MCF 10A (cell line): ENCODE measurements around the gene DBX1. TPM values are rescaled to one million over a fixed set of nuclear protein-coding genes. Genes with fewer than 3 reads are reported as not detected.

Source experiments
- BruUV-seq: library from RNA; stranded (reverse); fragments of 400-500 nt; replicated peaks from 2 replicates; lab custom pipeline; 2021; lab: Mats Ljungman, UMichigan
- CTCF ChIA-PET: fragments of 300-600 bp; sonication (Branson Sonifier 250); formaldehyde crosslinking; extraction: SDS; loops from one replicate; lab custom pipeline; 2021; ENCODE audit warnings: antibody characterized with exemption, inconsistent platforms; lab: Yijun Ruan, JAX
- POLR2A ChIA-PET: fragments of 300-600, 350-650 bp; sonication (Branson Sonifier 250); formaldehyde crosslinking; extraction: SDS; loops from one replicate; lab custom pipeline; 2020; ENCODE audit warnings: antibody characterized with exemption, inconsistent platforms; lab: Yijun Ruan, JAX
- DNase-seq: peaks from one replicate; pipeline ENCODE4 v3.0.0-alpha.2; 2018; ENCODE audit not compliant: unreplicated experiment
- H3K27ac Mint-ChIP-seq: one replicate; pipeline ENCODE4 v1.8.0; 2022; ENCODE audit warnings: mild to moderate bottlenecking, low read depth, mixed read lengths; ENCODE audit not compliant: unreplicated experiment
- H3K27me3 Mint-ChIP-seq: one replicate; pipeline ENCODE4 v1.8.0; 2022; ENCODE audit warnings: mixed read lengths; ENCODE audit not compliant: insufficient read depth, unreplicated experiment
- H3K36me3 Mint-ChIP-seq: one replicate; pipeline ENCODE4 v1.8.0; 2022; ENCODE audit warnings: mild to moderate bottlenecking, moderate library complexity, mixed read lengths; ENCODE audit not compliant: insufficient read depth, unreplicated experiment
- H3K4me1 Mint-ChIP-seq: one replicate; pipeline ENCODE4 v1.8.0; 2022; ENCODE audit warnings: mixed read lengths; ENCODE audit not compliant: insufficient read depth, unreplicated experiment
- H3K4me3 Mint-ChIP-seq: one replicate; pipeline ENCODE4 v1.8.0; 2022; ENCODE audit warnings: mild to moderate bottlenecking, moderate library complexity, mixed read lengths; ENCODE audit not compliant: unreplicated experiment
- H3K9me3 Mint-ChIP-seq: one replicate; pipeline ENCODE4 v1.8.0; 2022; ENCODE audit warnings: mixed read lengths; ENCODE audit not compliant: unreplicated experiment
- intact Hi-C: fragments of 100-400 bp; cut with micrococcal nuclease; formaldehyde crosslinking; loops from 2 replicates; pipeline ENCODE4 v1.14.1; 2022
- total RNA-seq: library from RNA; stranded (reverse); gene quantifications from 2 replicates; pipeline ENCODE4 v1.2.3, GENCODE V29; 2022
- TF ChIP-seq, protein P1 (sequence below): fragments of 200-600 bp; IDR thresholded peaks from one replicate; pipeline ENCODE4 v1.8.0; 2022; ENCODE audit warnings: antibody characterized with exemption, mild to moderate bottlenecking; ENCODE audit not compliant: unreplicated experiment

Gene DBX1
- total RNA-seq, 1 experiment from 2014 or later, result not detected

- no TSS peak for BruUV-seq
- Mint-ChIP-seq H3K27me3 (peaks cover 100% of the 10 kb centered on the region), H3K9me3 (no peaks in the 10 kb centered on the region), H3K36me3 (no peaks in the 10 kb centered on the region), H3K4me1 (no peaks in the 10 kb centered on the region), H3K4me3 (no peak overlapping the region), H3K27ac (no peak overlapping the region)
- CTCF ChIA-PET, result interaction anchor here (0.6 to 0.9 kb wide), 3 partner anchors 32 to 225 kb away, joined by 3 read pairs; no protein-coding TSS in a partner anchor
- intact Hi-C loops, result no loop called here
- TF ChIP-seq, protein P1, sequence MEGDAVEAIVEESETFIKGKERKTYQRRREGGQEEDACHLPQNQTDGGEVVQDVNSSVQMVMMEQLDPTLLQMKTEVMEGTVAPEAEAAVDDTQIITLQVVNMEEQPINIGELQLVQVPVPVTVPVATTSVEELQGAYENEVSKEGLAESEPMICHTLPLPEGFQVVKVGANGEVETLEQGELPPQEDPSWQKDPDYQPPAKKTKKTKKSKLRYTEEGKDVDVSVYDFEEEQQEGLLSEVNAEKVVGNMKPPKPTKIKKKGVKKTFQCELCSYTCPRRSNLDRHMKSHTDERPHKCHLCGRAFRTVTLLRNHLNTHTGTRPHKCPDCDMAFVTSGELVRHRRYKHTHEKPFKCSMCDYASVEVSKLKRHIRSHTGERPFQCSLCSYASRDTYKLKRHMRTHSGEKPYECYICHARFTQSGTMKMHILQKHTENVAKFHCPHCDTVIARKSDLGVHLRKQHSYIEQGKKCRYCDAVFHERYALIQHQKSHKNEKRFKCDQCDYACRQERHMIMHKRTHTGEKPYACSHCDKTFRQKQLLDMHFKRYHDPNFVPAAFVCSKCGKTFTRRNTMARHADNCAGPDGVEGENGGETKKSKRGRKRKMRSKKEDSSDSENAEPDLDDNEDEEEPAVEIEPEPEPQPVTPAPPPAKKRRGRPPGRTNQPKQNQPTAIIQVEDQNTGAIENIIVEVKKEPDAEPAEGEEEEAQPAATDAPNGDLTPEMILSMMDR, result no peak
- no peak for DNase-seq
- POLR2A ChIA-PET, result interaction anchor here (0.6 kb wide), 1 partner anchor 119 kb away, joined by 3 read pairs; no protein-coding TSS in a partner anchor
These were observed 3.7 kb upstream of the DBX1 start for GRCh38 chr11:20163783-20164481.

GRCh38 chr11:20162824-20163782 is 2.8 kb upstream of the DBX1 start:
- TF ChIP-seq, protein P1, result no peak
- intact Hi-C loops, result no loop called here
- H3K27me3 Mint-ChIP-seq, result peaks cover 100% of the 10 kb centered on the region
- no peak for DNase-seq
- no peaks in the 10 kb centered on the region for H3K36me3 Mint-ChIP-seq
- POLR2A ChIA-PET, result interaction anchor here (0.6 to 0.8 kb wide), 2 partner anchors 30 to 66 kb away, joined by 3 read pairs; no protein-coding TSS in a partner anchor
- no TSS peak for BruUV-seq
- H3K27ac Mint-ChIP-seq, result no peak overlapping the region
- H3K4me3 Mint-ChIP-seq, result no peak overlapping the region
- H3K4me1 Mint-ChIP-seq, result peaks cover 4% of the 10 kb centered on the region
- CTCF ChIA-PET, result interaction anchor here (0.6 to 0.8 kb wide), 2 partner anchors 31 to 53 kb away, joined by 3 read pairs; no protein-coding TSS in a partner anchor
- H3K9me3 Mint-ChIP-seq, result no peaks in the 10 kb centered on the region

- no TSS peak for BruUV-seq
- H3K36me3 Mint-ChIP-seq, result peaks cover 4% of the 10 kb centered on the region
- H3K9me3 Mint-ChIP-seq, result no peaks in the 10 kb centered on the region
- H3K4me1 Mint-ChIP-seq, result peaks cover 4% of the 10 kb centered on the region
- CTCF ChIA-PET, result interaction anchor here (0.7 kb wide), 1 partner anchor 128 kb away, joined by 3 read pairs; no protein-coding TSS in a partner anchor
- no peak for DNase-seq
- no peak overlapping the region for H3K4me3 Mint-ChIP-seq
- H3K27me3 Mint-ChIP-seq, result peaks cover 100% of the 10 kb centered on the region
- TF ChIP-seq, protein P1, result no peak
- intact Hi-C loops, result no loop called here
- no peak overlapping the region for H3K27ac Mint-ChIP-seq
- POLR2A ChIA-PET, result interaction anchor here (0.8 kb wide), 1 partner anchor 67 kb away, joined by 3 read pairs; no protein-coding TSS in a partner anchor
These were observed 1.9 kb upstream of the DBX1 start for GRCh38 chr11:20161923-20162744.
